ENCODE results near the gene MRPL41. TPM values are rescaled to one million over a fixed set of nuclear protein-coding genes. Genes with fewer than 3 reads are reported as not detected.

The MRPL41 gene
- total RNA-seq, 1 experiment from 2014 or later = 66.6 TPM

DNA sequence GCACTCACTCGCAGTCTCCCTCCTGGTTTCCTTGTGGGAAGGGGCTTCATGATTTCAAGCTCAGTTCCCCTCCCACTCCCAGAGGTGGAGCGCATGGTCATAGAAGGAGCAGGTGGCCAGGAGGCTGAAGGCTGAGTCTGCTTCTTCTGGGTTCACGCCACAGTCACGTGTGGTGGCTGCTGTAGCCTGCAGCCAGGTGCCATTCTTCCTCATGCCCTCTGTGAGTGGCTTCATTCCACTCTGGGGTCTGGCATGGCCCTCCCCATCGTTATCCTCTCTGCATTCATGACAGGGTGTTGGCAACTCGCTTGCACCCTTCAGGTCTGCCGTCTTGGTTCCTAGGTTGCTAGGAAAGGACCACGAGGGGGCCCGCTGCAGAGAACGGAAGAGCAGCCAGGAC is 3.5 kb downstream of the MRPL41 start:
- CTCF ChIA-PET = no interaction called here
- no peaks in the 10 kb centered on the region for H3K9me3 ChIP-seq (ENCODE audit: low read depth, low read length, poor library complexity, severe bottlenecking)

DNA sequence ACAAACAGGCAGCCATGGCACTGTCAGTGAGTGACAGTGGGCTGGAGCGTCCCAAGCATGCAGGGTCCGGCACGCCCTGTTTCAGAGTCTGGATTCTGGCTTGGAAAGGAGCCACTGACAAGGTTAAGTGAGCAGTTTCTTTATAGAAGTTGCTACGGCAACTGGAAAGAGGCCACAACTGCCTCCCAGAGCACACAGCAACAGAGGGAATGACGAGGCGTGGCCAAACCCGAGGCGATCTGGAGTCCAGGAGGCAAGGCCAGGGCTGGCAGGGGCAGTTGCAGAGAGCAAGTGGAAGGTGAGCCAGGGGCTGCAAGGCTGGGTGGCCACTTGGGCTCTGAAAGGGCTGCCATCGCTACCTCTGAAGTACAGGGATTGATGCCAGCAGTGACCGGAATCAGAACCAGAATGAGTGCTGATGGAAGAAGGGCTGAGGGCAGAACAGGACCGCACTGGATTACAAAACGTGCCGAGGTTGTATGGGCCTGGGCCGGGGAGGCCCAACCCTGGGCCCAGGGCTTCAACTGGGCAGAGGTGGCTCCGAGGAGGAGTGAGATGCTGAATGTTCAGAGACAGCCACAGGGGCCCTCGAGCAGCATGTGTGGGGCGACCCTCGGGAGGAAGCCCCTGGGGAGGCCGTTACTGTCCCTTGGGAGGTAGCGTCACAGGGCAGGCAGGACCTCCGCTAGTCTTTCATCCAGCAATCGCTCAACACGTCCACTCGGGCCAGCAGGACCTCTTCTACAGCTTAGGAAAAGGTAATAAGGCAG is 4.6 kb downstream of the MRPL41 start:
- Histone ChIP-seq H3K36me3 (ENCODE audit: insufficient read depth, low read length, poor library complexity, severe bottlenecking) (peaks cover 40% of the 10 kb centered on the region), H3K4me3 (ENCODE audit: low read depth, low read length, poor library complexity, severe bottlenecking) (no peak overlapping the region), H3K9me3 (ENCODE audit: low read depth, low read length, poor library complexity, severe bottlenecking) (no peaks in the 10 kb centered on the region), H3K27ac (ENCODE audit: low read depth, low read length, poor library complexity, severe bottlenecking) (no peak overlapping the region), H3K4me1 (ENCODE audit: insufficient read depth, low read length, poor library complexity, severe bottlenecking) (peaks cover 7% of the 10 kb centered on the region), H3K27me3 (replicated peaks; ENCODE audit: insufficient read depth, low read depth, low read length, poor library complexity) (no peaks in the 10 kb centered on the region)
- TF ChIP-seq EZH2 (IDR thresholded peaks at IDR 0.05; ENCODE audit: borderline replicate concordance, low read depth, low read length, poor library complexity, severe bottlenecking) = no peak
- TF ChIP-seq, protein P1, sequence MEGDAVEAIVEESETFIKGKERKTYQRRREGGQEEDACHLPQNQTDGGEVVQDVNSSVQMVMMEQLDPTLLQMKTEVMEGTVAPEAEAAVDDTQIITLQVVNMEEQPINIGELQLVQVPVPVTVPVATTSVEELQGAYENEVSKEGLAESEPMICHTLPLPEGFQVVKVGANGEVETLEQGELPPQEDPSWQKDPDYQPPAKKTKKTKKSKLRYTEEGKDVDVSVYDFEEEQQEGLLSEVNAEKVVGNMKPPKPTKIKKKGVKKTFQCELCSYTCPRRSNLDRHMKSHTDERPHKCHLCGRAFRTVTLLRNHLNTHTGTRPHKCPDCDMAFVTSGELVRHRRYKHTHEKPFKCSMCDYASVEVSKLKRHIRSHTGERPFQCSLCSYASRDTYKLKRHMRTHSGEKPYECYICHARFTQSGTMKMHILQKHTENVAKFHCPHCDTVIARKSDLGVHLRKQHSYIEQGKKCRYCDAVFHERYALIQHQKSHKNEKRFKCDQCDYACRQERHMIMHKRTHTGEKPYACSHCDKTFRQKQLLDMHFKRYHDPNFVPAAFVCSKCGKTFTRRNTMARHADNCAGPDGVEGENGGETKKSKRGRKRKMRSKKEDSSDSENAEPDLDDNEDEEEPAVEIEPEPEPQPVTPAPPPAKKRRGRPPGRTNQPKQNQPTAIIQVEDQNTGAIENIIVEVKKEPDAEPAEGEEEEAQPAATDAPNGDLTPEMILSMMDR (conservative IDR thresholded peaks at IDR 0.05; ENCODE audit: low read depth, low read length) = no peak
- no TSS peak for BruUV-seq (replicated peaks)
- ChIA-PET POLR2A (ENCODE audit: low non-redundant PET) (interaction anchor here (0.7 kb wide), 1 partner anchor 62 kb away, joined by 3 read pairs; no protein-coding TSS in a partner anchor), CTCF (no interaction called here)
- DNase-seq (ENCODE audit: low spot score) = no peak
- intact Hi-C loops (cut with micrococcal nuclease; ENCODE audit: unreplicated experiment) = no loop called here

More for the DNA sequence above, 3.5 kb downstream of the MRPL41 start:
- intact Hi-C loops (cut with micrococcal nuclease; ENCODE audit: unreplicated experiment) = no loop called here
- Histone ChIP-seq H3K4me1 (ENCODE audit: insufficient read depth, low read length, poor library complexity, severe bottlenecking) (peaks cover 7% of the 10 kb centered on the region), H3K4me3 (ENCODE audit: low read depth, low read length, poor library complexity, severe bottlenecking) (no peak overlapping the region), H3K27ac (ENCODE audit: low read depth, low read length, poor library complexity, severe bottlenecking) (no peak overlapping the region), H3K27me3 (replicated peaks; ENCODE audit: insufficient read depth, low read depth, low read length, poor library complexity) (no peaks in the 10 kb centered on the region), H3K36me3 (ENCODE audit: insufficient read depth, low read length, poor library complexity, severe bottlenecking) (peaks cover 39% of the 10 kb centered on the region)
- TF ChIP-seq, protein P1 (conservative IDR thresholded peaks at IDR 0.05; ENCODE audit: low read depth, low read length) = no peak
- TF ChIP-seq EZH2 (IDR thresholded peaks at IDR 0.05; ENCODE audit: borderline replicate concordance, low read depth, low read length, poor library complexity, severe bottlenecking) = no peak
- POLR2A ChIA-PET (ENCODE audit: low non-redundant PET) = no interaction called here
- TSS peak; percentile 30 for BruUV-seq (replicated peaks)
- DNase-seq (ENCODE audit: low spot score) = no peak

DNA sequence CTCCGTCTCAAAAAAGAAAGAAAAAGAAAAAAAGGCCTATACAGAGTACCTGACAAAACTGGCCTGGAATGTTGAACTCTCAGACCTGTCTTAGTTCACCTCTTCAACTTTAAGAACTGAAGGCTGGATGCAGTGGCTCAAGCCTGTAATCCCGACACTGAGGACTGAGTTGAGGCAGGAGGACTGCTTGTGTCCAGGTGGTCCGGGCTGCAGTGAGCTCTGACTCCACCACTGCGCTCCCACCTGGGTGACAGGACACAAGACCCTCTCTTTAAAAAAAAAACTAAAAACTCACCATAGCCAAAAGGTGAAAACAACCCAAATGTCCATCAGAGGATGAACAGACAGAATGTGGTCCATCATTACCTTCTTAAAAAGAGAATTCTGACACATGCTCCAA is 6.4 kb downstream of the MRPL41 start:
- no peaks in the 10 kb centered on the region for H3K4me1 ChIP-seq (ENCODE audit: insufficient read depth, low read length, poor library complexity, severe bottlenecking)
- H3K9me3 ChIP-seq (ENCODE audit: low read depth, low read length, poor library complexity, severe bottlenecking) = no peaks in the 10 kb centered on the region
- ChIA-PET CTCF (no interaction called here), POLR2A (ENCODE audit: low non-redundant PET) (no interaction called here)
- no TSS peak for BruUV-seq (replicated peaks)
- peaks cover 44% of the 10 kb centered on the region for H3K36me3 ChIP-seq (ENCODE audit: insufficient read depth, low read length, poor library complexity, severe bottlenecking)
- H3K27me3 ChIP-seq (replicated peaks; ENCODE audit: insufficient read depth, low read depth, low read length, poor library complexity) = no peaks in the 10 kb centered on the region
- TF ChIP-seq, protein P1 (conservative IDR thresholded peaks at IDR 0.05; ENCODE audit: low read depth, low read length) = no peak
- no peak for TF ChIP-seq EZH2 (IDR thresholded peaks at IDR 0.05; ENCODE audit: borderline replicate concordance, low read depth, low read length, poor library complexity, severe bottlenecking)
- no peak overlapping the region for H3K27ac ChIP-seq (ENCODE audit: low read depth, low read length, poor library complexity, severe bottlenecking)
- no peak overlapping the region for H3K4me3 ChIP-seq (ENCODE audit: low read depth, low read length, poor library complexity, severe bottlenecking)
- intact Hi-C loops (cut with micrococcal nuclease; ENCODE audit: unreplicated experiment) = no loop called here
- DNase-seq (ENCODE audit: low spot score) = no peak

Measured in A673 (cell line).